Activated naive CD8-positive, alpha-beta T cell treated with anti-CD3 and anti-CD28 coated beads, Interleukin-2, amount 50 U/mL, for 24 hours (primary cell): ENCODE results near the gene ZBTB16.

Source experiments
- ATAC-seq: fragments of 150-1000 bp; cut with Tn5 transposase; one replicate; pipeline ENCODE4 v1.10.0; 2021
- DNase-seq: peaks from one replicate; pipeline ENCODE4 v3.0.0; 2021
- H3K27ac Mint-ChIP-seq: one replicate; pipeline ENCODE4 v1.8.0; 2021; ENCODE audit warnings: mild to moderate bottlenecking, mixed read lengths
- H3K27me3 Mint-ChIP-seq: one replicate; pipeline ENCODE4 v1.8.0; 2021; ENCODE audit warnings: mixed read lengths
- H3K36me3 Mint-ChIP-seq: one replicate; pipeline ENCODE4 v1.8.0; 2021; ENCODE audit warnings: low read depth, mixed read lengths
- H3K4me1 Mint-ChIP-seq: one replicate; pipeline ENCODE4 v1.8.0; 2021; ENCODE audit warnings: mixed read lengths
- H3K4me3 Mint-ChIP-seq: one replicate; pipeline ENCODE4 v1.8.0; 2021; ENCODE audit warnings: mild to moderate bottlenecking, moderate library complexity, mixed read lengths
- H3K9me3 Mint-ChIP-seq: one replicate; pipeline ENCODE4 v1.8.0; 2021; ENCODE audit warnings: mixed read lengths

The ZBTB16 gene

DNA sequence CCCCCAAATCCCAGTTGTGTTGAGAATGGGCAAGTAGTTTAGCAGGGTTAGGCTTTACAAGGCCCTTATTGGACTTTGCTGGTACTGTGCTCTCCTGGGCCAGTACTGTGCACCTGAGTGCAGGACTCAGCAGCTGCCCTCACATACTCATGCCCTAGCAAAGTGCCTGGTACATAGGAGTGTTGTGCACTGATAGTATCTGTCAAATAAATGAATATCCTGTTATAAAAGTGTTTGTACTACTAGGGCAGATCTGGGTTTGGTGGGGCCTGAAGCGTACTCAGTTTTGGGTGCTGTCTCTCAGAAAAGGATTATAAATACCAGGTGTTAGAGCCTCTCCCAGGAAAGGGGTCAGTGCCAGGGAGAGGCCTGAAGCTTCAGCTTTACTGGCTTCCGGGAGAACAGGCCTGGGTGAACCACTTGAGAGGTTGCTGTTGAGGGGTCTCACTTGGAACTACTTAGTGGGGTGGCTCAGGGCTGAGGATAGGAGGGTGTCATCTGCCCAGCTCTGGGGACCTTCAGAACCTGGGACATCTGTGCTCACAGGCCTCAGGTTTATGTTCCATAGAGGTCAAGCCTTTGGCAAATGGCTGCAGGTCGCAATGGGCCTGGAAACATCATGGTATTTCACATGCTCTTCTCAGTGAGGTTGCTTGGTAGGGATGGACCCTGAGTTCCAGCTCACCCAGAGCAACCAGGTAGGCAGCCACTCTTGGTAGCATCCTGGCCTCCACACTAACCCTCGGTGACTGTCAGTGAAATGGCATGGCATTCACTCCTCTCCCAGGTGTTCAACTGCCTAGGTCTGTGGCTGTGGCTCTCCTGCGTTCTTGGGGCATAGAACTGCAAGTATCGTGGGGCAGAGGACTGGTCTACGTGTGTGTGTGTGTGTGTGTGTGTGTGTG, 106.1 kb downstream of the ZBTB16 start:
- Mint-ChIP-seq H3K27me3 (no peaks in the 10 kb centered on the region), H3K4me3 (no peak overlapping the region), H3K4me1 (peaks cover 87% of the 10 kb centered on the region), H3K36me3 (no peaks in the 10 kb centered on the region), H3K9me3 (no peaks in the 10 kb centered on the region), H3K27ac (peak overlapping the region; percentile 67)
- DNase-seq (no peak), ATAC-seq (no peak)

DNA sequence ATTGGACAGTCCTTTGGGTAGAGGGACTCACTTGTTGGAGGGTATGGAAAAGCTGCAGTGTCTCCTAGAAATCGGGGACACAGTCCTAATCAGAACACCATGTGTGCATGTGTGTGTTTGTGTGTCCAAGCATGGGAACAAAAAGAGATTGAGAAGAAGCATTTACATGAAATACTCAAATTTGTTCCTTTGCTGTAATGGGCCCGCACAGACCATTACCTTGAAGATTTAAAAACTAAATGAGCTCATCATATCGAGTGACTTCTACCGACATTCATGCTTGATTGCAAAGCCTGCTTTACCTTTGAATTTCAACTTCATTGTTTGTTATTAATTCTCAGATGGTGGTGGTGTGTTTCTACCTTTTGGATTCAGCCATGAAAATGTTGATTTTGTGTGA, 106.9 kb downstream of the ZBTB16 start:
- DNase-seq (no peak), ATAC-seq (no peak)
- H3K27ac Mint-ChIP-seq: peak overlapping the region; percentile 67
- peaks cover 86% of the 10 kb centered on the region for H3K4me1 Mint-ChIP-seq
- no peaks in the 10 kb centered on the region for H3K36me3 Mint-ChIP-seq
- no peaks in the 10 kb centered on the region for H3K27me3 Mint-ChIP-seq
- no peaks in the 10 kb centered on the region for H3K9me3 Mint-ChIP-seq
- H3K4me3 Mint-ChIP-seq: no peak overlapping the region

DNA sequence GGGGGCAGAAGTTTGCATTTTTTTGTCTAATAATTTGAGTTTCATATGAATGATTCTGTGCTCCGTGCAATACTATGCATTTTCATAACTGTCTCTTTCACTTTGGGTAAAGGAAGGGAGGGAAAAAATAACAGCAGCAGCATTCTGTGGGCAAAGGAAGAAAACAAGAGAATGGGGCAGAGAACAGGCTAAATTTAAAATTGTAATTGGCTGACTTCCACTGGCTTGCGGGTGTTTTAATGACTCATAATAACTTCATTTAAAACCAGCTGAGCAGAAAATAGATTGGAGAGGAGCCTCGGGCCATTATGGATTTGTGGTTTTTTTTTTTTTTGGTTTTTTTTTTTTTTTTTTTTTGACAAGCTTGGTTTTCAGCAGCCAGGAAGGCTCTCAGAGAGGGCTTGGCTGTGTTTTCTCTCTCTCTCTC, 107.4 kb downstream of the ZBTB16 start:
- ATAC-seq (peak; percentile 60), DNase-seq (no peak)
- H3K4me3 Mint-ChIP-seq: peak overlapping the region; percentile 45
- H3K27me3 Mint-ChIP-seq: no peaks in the 10 kb centered on the region
- H3K36me3 Mint-ChIP-seq: no peaks in the 10 kb centered on the region
- peak overlapping the region; percentile 67 for H3K27ac Mint-ChIP-seq
- H3K9me3 Mint-ChIP-seq: no peaks in the 10 kb centered on the region
- peaks cover 86% of the 10 kb centered on the region for H3K4me1 Mint-ChIP-seq

DNA sequence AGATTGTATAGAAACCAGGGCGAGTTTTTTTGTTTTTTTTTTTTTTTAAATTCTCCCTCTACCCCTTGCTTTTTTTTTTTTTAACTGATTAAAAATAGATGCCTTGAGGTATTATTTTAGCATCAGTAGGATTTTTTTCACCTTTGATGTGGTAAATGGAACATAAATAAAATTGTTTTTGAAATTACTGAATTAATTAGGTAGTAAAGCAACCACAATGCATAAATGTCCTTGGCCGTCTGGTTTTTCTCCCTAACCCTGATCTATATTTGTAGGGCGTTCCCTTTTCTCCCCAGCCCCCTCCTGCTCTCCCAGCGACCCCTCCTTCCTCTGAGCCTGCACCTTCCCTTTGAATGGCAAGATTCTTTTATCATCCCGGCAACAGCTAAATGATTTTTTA, 107.8 kb downstream of the ZBTB16 start:
- no peaks in the 10 kb centered on the region for H3K36me3 Mint-ChIP-seq
- ATAC-seq: no peak
- H3K27me3 Mint-ChIP-seq: no peaks in the 10 kb centered on the region
- H3K4me1 Mint-ChIP-seq: peaks cover 86% of the 10 kb centered on the region
- peak overlapping the region; percentile 45 for H3K4me3 Mint-ChIP-seq
- no peak for DNase-seq
- H3K27ac Mint-ChIP-seq: peak overlapping the region; percentile 67
- H3K9me3 Mint-ChIP-seq: no peaks in the 10 kb centered on the region

DNA sequence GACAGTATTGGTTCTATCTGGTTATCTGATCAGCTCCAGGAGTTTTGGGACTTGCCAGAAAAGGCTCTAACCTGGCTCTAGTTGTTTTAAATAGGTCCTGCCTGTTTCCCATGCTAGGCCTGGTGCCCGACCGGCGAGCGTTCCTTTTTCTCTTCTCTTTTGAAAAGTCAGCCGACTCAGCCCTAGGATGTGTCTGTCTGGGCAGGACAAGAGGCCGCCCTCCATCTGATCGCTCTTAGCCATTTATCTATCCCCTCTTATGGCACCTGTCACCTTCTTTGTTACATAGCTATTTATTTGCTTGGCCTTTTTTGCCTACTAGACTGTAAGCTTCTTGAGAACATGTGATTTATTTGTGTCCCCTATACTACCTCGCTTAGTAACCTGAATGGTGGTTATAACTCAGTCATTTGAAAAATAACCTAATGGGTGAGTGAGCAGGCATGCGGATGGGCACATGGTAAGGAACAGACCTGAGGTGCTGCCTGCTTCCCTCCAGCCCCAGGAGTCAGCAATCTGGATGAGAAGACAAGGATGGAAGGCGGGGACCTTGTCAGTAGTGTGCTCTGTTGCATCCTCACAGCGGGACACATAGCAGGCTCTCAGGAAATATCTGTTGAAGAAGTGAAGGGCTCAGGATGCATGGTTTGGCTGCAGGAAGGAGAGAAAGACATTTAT, 108.4 kb downstream of the ZBTB16 start:
- Mint-ChIP-seq H3K9me3 (no peaks in the 10 kb centered on the region), H3K27ac (peak overlapping the region; percentile 67), H3K4me1 (peaks cover 87% of the 10 kb centered on the region), H3K36me3 (no peaks in the 10 kb centered on the region), H3K4me3 (peak overlapping the region; percentile 45), H3K27me3 (no peaks in the 10 kb centered on the region)
- DNase-seq (no peak), ATAC-seq (no peak)

DNA sequence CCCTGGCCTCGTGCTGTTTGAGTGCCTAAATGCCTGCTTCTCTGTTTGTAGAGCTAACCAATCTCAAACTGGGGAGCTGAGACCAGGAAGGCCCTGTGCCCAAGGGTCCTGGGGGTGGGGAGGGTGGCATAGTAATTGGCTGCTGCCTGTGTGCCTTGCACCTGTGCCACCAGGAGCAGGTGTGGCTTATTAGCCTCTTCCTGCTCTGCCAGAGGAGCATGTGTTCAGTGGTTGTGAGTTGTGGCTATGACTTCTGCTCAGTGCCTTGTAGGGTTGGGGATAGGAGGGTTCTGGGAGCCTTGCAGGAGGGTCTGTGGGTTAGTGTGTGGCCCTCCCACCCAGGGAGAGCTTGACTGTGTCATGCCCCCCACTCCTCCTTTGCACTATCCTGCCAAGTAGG, 109.2 kb downstream of the ZBTB16 start:
- DNase-seq: no peak
- no peak overlapping the region for H3K4me3 Mint-ChIP-seq
- no peak for ATAC-seq
- no peaks in the 10 kb centered on the region for H3K9me3 Mint-ChIP-seq
- no peaks in the 10 kb centered on the region for H3K27me3 Mint-ChIP-seq
- H3K36me3 Mint-ChIP-seq: no peaks in the 10 kb centered on the region
- no peak overlapping the region for H3K27ac Mint-ChIP-seq
- H3K4me1 Mint-ChIP-seq: peaks cover 88% of the 10 kb centered on the region

DNA sequence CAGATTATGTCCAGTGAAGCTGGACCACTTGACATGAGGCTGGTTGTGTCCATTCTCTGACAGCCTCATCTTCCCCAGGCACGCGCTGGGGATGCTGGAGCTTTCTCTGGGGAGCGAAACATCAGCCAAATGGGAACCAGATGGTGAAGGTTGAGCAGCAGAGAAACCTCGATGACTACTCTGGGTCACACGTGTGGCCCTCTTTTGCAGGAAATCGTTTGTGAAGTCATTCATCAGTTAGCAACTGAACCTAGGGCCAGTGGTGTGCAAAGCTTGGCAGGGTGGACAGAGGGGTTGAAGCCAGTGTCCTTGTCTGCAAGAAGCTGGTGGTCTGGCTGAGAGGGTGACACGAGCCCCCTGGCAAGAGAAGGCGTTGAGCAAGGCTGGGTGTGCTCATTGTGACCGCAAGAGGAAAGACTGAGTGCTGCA, 109.8 kb downstream of the ZBTB16 start:
- no peaks in the 10 kb centered on the region for H3K9me3 Mint-ChIP-seq
- H3K36me3 Mint-ChIP-seq: no peaks in the 10 kb centered on the region
- ATAC-seq: no peak
- H3K27me3 Mint-ChIP-seq: no peaks in the 10 kb centered on the region
- peaks cover 92% of the 10 kb centered on the region for H3K4me1 Mint-ChIP-seq
- no peak overlapping the region for H3K4me3 Mint-ChIP-seq
- H3K27ac Mint-ChIP-seq: no peak overlapping the region
- DNase-seq: no peak

DNA sequence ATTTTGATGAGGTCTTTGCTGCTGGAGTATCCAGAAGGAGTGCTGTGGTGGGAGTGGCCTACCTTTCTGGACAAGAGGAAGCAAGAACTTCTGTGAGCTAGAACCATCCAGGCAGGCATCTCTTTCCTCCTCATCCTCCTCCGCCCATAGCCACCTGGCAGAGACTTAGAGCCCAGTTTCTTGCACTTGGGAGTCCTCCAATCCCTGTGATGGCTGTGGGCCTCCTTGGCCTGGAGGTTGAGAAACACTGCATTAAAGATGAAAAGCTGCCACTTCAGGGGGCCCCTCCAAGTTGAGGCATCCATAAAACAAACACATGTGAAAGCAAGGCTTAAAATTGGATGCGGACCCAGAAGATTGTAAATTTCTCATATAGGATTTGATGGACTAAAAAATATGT, 110.3 kb downstream of the ZBTB16 start:
- ATAC-seq (no peak), DNase-seq (no peak)
- Mint-ChIP-seq H3K4me3 (no peak overlapping the region), H3K4me1 (peaks cover 92% of the 10 kb centered on the region), H3K9me3 (no peaks in the 10 kb centered on the region), H3K36me3 (no peaks in the 10 kb centered on the region), H3K27me3 (no peaks in the 10 kb centered on the region), H3K27ac (no peak overlapping the region)

DNA sequence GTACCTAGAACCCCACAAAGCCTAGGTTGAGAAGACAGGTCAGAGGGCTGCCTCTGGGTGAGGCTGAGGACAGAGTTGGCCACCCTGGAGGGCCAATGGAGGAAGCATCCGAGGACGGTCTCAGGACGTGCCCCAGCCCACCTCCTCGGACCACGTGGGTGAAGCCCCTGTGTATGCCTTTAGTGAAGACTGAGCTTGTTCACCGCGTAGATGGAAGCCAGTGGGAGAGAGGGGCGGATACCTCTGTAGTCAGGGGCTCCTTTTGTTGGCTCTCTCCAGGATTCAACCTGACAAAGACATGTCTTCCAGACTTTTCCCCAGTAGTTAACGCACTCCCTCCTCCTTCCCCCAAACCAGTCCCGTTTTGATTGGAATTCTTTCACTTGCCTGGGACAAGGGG, 110.7 kb downstream of the ZBTB16 start:
- H3K27me3 Mint-ChIP-seq: no peaks in the 10 kb centered on the region
- H3K4me1 Mint-ChIP-seq: peaks cover 88% of the 10 kb centered on the region
- no peak overlapping the region for H3K4me3 Mint-ChIP-seq
- H3K27ac Mint-ChIP-seq: no peak overlapping the region
- no peak for DNase-seq
- ATAC-seq: no peak
- H3K36me3 Mint-ChIP-seq: no peaks in the 10 kb centered on the region
- H3K9me3 Mint-ChIP-seq: no peaks in the 10 kb centered on the region

DNA sequence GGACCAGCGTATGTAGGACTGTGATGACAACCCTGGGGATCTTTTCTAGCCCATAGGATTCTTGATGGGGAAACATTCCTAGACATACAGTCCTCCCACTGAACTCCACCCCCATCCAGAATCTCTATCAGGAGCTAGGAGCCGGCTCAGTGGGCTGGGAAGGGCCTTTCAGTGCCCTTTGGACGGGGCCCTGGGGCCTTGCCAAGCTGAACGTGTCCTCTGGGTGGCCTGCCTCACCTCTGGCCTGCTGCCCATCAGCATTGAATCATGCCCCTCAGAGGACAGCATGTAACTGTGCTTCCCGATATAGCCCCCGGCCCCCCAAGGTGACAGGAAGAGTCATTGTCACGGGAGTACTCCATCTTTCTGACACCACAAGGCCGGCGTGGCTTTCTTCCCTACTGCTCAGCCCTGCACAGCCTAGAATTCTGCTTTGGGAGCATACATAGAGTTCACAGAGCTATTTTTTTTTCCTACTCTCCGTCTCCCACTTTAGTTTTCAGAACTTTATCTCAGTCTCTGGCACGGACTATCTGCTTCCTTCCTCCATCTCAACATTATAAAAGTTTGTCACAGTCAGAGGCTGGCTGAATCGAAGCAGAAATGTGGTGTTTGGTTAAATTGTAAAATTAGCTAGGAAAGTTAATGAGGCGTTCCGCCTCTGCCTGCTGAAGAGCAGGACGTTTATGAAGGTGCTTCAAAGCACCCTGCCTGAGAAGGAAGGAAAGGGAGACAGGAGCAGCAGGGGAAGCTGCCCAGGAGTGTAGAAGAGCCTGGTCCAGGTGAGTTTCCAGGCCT, 111.9 kb downstream of the ZBTB16 start:
- Mint-ChIP-seq H3K4me3 (no peak overlapping the region), H3K9me3 (no peaks in the 10 kb centered on the region), H3K4me1 (peaks cover 77% of the 10 kb centered on the region), H3K36me3 (no peaks in the 10 kb centered on the region), H3K27ac (no peak overlapping the region), H3K27me3 (no peaks in the 10 kb centered on the region)
- DNase-seq: no peak
- ATAC-seq: no peak

DNA sequence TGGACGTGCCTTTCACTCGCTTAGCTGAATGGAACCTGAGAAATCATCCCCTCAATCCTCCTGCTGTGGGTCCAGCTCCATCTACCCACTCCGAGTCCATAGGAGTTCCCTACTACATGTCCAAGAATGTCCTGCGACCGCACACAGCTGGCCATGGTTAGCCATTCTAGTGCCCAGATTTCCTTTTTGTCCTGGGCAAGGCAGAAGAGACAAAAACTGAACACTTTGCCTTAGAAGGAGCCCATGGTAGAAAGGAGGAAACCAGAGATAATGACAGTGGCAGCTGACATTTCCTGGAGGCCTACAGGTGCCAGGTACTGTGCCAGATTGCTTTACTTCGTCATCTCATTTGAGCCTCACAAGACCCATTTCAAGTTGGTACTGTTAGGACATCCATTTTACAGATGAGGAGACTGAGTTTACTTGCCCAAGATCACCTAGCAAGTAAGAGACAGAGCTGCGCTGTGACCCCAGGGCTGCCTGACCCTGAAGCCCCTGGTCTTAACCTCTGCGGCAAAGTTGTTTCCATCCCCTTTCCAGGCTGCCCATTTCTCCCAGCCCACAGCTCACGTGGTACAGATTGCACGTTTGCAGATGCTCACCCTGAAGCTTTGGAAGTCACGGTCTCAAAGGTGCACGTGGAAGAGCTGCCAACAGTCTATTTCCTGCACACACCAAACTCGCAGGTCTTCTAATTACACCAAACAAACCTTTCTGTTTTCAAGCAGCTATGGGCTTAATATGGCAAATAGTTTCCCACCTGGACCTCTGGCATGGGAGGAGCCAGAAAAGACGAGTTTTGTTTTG, 112.7 kb downstream of the ZBTB16 start:
- Mint-ChIP-seq H3K36me3 (no peaks in the 10 kb centered on the region), H3K9me3 (no peaks in the 10 kb centered on the region), H3K4me1 (peaks cover 69% of the 10 kb centered on the region), H3K4me3 (peak overlapping the region; percentile 2), H3K27ac (peak overlapping the region; percentile 31), H3K27me3 (no peaks in the 10 kb centered on the region)
- no peak for DNase-seq
- ATAC-seq: no peak

DNA sequence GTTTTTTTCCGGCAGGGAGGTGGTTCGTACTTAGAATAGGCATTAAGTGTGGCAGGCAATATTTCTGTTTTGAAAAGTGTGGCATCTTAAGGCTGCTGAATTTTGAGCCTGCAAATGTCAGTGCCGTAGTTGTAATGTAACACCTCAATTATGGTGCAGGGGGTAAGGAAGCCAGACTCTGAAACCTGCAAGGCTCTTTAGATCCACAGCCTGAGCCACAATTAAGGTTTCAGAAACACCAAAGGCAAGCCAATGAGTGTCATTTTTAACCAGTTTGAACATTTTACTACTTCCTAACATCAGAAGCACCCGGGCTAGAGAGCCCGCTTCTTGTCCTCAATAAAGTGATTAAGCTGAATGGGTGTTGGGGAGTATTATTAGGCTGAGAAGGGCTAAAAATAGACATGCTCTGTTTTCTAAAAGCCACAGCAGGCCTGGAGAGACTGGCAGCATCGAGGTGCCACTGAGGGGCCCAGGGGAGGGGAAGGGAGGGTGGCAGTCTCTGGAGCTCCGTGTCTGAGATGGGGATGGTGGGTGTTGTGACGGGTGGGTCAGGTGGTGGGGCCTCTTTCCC, 113.4 kb downstream of the ZBTB16 start:
- Mint-ChIP-seq H3K27ac (peak overlapping the region; percentile 31), H3K4me3 (peak overlapping the region; percentile 2), H3K9me3 (no peaks in the 10 kb centered on the region), H3K36me3 (no peaks in the 10 kb centered on the region), H3K4me1 (peaks cover 62% of the 10 kb centered on the region), H3K27me3 (no peaks in the 10 kb centered on the region)
- ATAC-seq (peak; percentile 21), DNase-seq (no peak)

DNA sequence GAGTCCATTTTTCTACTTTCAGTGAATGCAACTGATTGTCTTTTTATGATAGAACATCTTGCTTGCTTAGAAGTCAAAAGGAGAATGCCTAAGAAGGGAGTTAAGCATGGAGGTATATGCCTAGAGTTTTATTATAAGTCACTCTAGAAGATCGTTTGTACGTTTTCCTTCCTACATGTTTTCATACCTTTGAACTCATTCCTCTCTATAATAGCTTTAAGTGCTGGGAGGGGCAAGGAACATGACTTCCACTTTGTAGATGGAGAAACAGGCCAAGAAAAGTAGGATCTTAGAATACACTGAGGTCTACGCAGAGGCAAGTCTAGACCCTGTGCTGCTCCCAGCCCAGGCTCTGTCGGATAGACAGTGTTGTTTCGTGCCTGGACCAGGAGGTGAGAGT, 114.3 kb downstream of the ZBTB16 start:
- no peak overlapping the region for H3K27ac Mint-ChIP-seq
- no peak for DNase-seq
- no peaks in the 10 kb centered on the region for H3K27me3 Mint-ChIP-seq
- H3K36me3 Mint-ChIP-seq: no peaks in the 10 kb centered on the region
- peaks cover 58% of the 10 kb centered on the region for H3K4me1 Mint-ChIP-seq
- no peak for ATAC-seq
- H3K4me3 Mint-ChIP-seq: no peak overlapping the region
- no peaks in the 10 kb centered on the region for H3K9me3 Mint-ChIP-seq
